Prostate gland (tissue), 2 donors: Measurements from ENCODE around the gene AFF3. TPM values are rescaled to one million over a fixed set of nuclear protein-coding genes. Genes with fewer than 3 reads are reported as not detected.

ENCODE experiments used
- DNase-seq: peaks from one replicate; pipeline ENCODE4 v3.0.0-alpha.2; 2019; ENCODE audit warnings: low spot score
- H3K27ac ChIP-seq, 2 donors: fragments of 200-600 bp; sonication (generic); 2 replicates each; pipeline ENCODE4 v1.5.1; 2017 to 2019
- H3K27me3 ChIP-seq: fragments of 200-600 bp; sonication (generic); replicated peaks from 2 replicates; pipeline ENCODE4 v1.5.1; 2019; ENCODE audit not compliant: insufficient read depth
- H3K36me3 ChIP-seq, 2 donors: fragments of 200-600 bp; sonication (generic); 1 replicate in 1 of 2; 2 replicates in 1 of 2; pipeline versions ENCODE4 v1.5.1 to v1.8.1; 2017 to 2019
- H3K4me1 ChIP-seq: fragments of 200-600 bp; sonication (generic); replicated peaks from 2 replicates; pipeline ENCODE4 v1.5.1; 2019
- H3K4me3 ChIP-seq, 2 donors: fragments of 200-600 bp; sonication (generic); 2 replicates each; pipeline ENCODE4 v1.5.1; 2017 to 2019
- H3K9me3 ChIP-seq: fragments of 200-600 bp; sonication (generic); 2 replicates; pipeline ENCODE4 v1.5.1; 2017
- POLR2A ChIP-seq: fragments of 450-650 bp; IDR thresholded peaks from one replicate; pipeline ENCODE4 v1.6.1; 2016; ENCODE audit warnings: antibody characterized with exemption, mild to moderate bottlenecking
- POLR2AphosphoS5 ChIP-seq: sonication (generic); formaldehyde crosslinking; IDR thresholded peaks from one replicate; pipeline ENCODE4 v1.6.1; 2017; ENCODE audit warnings: antibody characterized with exemption
- WGBS: methylation state at CpG from one replicate; pipeline ENCODE4 v1.1.5; 2018; 5-methylcytosine and 5-hydroxymethylcytosine counted together
- intact Hi-C: fragments of 100-400 bp; cut with DNase I; formaldehyde crosslinking; loops from one replicate; pipeline ENCODE4 v1.14.2; 2022
- total RNA-seq, 2 donors: library from RNA; depleted of rRNA; stranded (reverse); fragments of >200 nt; gene quantifications; one replicate each; pipeline ENCODE4 v1.1.0, GENCODE V29; 2016
- TF ChIP-seq, protein P1 (sequence below), 4 experiments: fragments of 200-600 bp in 2 of 4; fragments of 450-650 bp in 2 of 4; sonication (generic) in 2 of 4; IDR thresholded peaks; 1 replicate in 3 of 4; 2 replicates in 1 of 4; pipeline ENCODE4 v1.5.1; 2016 to 2019; ENCODE audit warnings: antibody characterized with exemption in 4 of 4, mild to moderate bottlenecking in 2 of 4, moderate library complexity in 2 of 4

AFF3 gene
- total RNA-seq, 2 donors from 2014 or later = 74.4 to 113 TPM

GRCh38 chr2:99803846-99804245 is 338.5 kb downstream of the AFF3 start:
- DNase-seq = no peak
- Histone ChIP-seq H3K4me3 (no peak overlapping the region), H3K36me3 (no peaks in the 10 kb centered on the region), H3K4me1 (no peaks in the 10 kb centered on the region), H3K27me3 (no peaks in the 10 kb centered on the region), H3K9me3 (no peaks in the 10 kb centered on the region), H3K27ac (no peak overlapping the region)
- whole genome bisulfite sequencing = 38% methylated on average over 1 of the region's 1 CpG
- no peak for TF ChIP-seq POLR2A
- intact Hi-C loops = no loop called here

DNA sequence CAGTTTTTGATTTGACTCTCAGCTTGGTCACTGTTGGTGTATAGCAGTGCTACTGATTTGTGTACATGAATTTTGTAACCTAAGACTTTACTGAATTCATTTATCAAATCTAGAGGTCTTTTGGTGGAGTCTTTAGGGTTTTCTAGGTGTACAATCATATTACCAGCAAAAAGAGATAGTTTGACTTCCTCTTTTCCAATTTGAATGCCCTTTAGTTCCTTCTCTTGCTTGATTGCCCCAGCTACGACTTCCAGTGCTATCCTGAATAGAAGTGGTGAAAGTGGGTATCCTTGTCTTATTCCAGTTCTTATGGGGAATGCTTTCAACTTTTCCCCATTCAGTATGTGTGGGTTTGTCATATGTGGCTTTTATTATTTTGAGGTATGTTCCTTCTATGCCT is 339.7 kb downstream of the AFF3 start:
- H3K9me3 ChIP-seq = no peaks in the 10 kb centered on the region
- no peak for DNase-seq
- H3K4me1 ChIP-seq = no peaks in the 10 kb centered on the region
- 83% methylated on average over 1 of the region's 1 CpG for WGBS
- intact Hi-C loops = no loop called here
- H3K27me3 ChIP-seq = no peaks in the 10 kb centered on the region
- H3K27ac ChIP-seq = no peak overlapping the region
- H3K4me3 ChIP-seq = no peak overlapping the region
- H3K36me3 ChIP-seq = no peaks in the 10 kb centered on the region
- TF ChIP-seq POLR2AphosphoS5 (no peak), POLR2A (no peak)
- TF ChIP-seq, protein P1, sequence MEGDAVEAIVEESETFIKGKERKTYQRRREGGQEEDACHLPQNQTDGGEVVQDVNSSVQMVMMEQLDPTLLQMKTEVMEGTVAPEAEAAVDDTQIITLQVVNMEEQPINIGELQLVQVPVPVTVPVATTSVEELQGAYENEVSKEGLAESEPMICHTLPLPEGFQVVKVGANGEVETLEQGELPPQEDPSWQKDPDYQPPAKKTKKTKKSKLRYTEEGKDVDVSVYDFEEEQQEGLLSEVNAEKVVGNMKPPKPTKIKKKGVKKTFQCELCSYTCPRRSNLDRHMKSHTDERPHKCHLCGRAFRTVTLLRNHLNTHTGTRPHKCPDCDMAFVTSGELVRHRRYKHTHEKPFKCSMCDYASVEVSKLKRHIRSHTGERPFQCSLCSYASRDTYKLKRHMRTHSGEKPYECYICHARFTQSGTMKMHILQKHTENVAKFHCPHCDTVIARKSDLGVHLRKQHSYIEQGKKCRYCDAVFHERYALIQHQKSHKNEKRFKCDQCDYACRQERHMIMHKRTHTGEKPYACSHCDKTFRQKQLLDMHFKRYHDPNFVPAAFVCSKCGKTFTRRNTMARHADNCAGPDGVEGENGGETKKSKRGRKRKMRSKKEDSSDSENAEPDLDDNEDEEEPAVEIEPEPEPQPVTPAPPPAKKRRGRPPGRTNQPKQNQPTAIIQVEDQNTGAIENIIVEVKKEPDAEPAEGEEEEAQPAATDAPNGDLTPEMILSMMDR (IDR thresholded peaks at IDR 0.05) = no peak

GRCh38 chr2:99801327-99801901 is 341.0 kb downstream of the AFF3 start:
- Histone ChIP-seq H3K27ac (no peak overlapping the region), H3K9me3 (no peaks in the 10 kb centered on the region), H3K4me3 (no peak overlapping the region), H3K27me3 (no peaks in the 10 kb centered on the region), H3K4me1 (no peaks in the 10 kb centered on the region), H3K36me3 (no peaks in the 10 kb centered on the region)
- intact Hi-C loops = no loop called here
- no peak for DNase-seq
- WGBS = 60% methylated on average over 4 of the region's 4 CpGs
- TF ChIP-seq POLR2A (no peak), POLR2AphosphoS5 (no peak)
- TF ChIP-seq, protein P1 (IDR thresholded peaks at IDR 0.05) = no peak

GRCh38 chr2:99797475-99797874 is 344.9 kb downstream of the AFF3 start:
- intact Hi-C loops = no loop called here
- no peak for DNase-seq
- Histone ChIP-seq H3K27me3 (no peaks in the 10 kb centered on the region), H3K4me1 (no peaks in the 10 kb centered on the region), H3K4me3 (no peak overlapping the region), H3K9me3 (no peaks in the 10 kb centered on the region), H3K27ac (no peak overlapping the region), H3K36me3 (no peaks in the 10 kb centered on the region)
- 93% methylated on average over 1 of the region's 1 CpG for WGBS
- TF ChIP-seq, protein P1 (IDR thresholded peaks at IDR 0.05) = no peak
- TF ChIP-seq POLR2A = no peak
- TF ChIP-seq POLR2AphosphoS5 = no peak

DNA sequence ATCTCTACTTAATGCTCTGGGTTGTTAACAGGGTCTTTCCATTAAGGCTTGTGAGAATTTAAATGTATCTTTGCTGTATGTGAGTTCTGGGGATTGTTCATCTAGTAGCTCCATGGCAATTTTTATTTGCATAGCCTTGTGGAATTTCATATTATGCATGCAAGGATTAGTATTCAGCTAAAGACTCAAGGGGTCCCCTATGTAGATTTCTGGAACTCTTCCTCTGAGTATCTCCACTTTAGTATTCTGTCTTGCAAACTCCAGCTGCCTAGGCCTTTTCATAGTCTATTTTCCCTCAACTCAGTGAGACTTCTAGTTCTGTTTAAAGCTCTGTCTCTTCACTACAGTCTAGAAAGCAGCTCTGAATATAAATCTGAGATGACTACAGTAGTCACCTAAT is 348.0 kb downstream of the AFF3 start:
- TF ChIP-seq POLR2A (no peak), POLR2AphosphoS5 (no peak)
- TF ChIP-seq, protein P1 (IDR thresholded peaks at IDR 0.05) = no peak
- intact Hi-C loops = no loop called here
- Histone ChIP-seq H3K4me3 (no peak overlapping the region), H3K4me1 (no peaks in the 10 kb centered on the region), H3K27me3 (no peaks in the 10 kb centered on the region), H3K27ac (no peak overlapping the region), H3K9me3 (no peaks in the 10 kb centered on the region), H3K36me3 (no peaks in the 10 kb centered on the region)
- no peak for DNase-seq
